ENCODE data around the gene BAHD1. TPM values are rescaled to one million over a fixed set of nuclear protein-coding genes. Genes with fewer than 3 reads are reported as not detected.

The BAHD1 gene
- total RNA-seq, 4 donors from 2014 or later = 12.3 to 25.5 (median 16.2) TPM

DNA sequence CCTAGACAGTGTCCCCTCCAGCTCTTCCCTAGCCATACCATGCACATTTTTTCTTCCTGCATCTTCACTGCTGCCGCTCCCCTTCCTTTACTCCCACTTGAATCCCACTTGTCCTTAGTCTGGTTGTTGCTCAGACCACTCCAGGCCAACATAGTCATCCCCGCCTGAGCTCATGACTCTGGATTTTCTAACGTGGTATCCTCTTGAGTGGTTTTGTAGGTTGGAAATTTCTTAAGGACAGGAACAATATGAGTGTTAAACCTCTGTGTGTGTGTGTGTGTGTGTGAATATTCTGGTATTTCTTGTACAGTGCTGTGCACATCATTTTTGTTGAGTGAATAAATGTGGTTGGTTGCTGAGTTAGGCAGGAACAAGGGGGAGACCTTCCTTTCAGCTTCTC is 3.1 kb downstream of the BAHD1 start:
- 73 to 76% methylated on average over 3 of the region's 3 CpGs for WGBS, 2 donors
- H3K9me3 ChIP-seq = no peaks in the 10 kb centered on the region

DNA sequence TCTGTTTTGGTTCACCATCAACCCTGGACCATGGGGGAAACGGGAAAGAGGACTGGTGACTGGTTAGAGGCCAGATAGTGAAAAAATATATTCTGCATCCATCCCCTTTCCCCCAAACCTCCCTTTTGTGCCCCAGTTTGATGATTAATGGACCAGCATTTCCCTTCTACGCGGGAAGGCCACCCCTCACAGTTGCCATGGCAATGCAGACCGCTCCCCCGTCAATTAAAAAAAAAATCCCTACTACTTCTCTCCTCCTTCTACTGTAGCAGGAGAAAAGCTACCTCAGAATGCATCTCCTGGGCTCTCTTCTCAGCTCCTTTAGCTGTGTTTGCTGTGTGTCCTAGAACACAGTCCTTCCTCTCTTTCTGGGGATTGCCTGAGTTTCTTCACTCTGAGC is 4.0 kb downstream of the BAHD1 start:
- Histone ChIP-seq H3K36me3 (no peaks in the 10 kb centered on the region), H3K4me1 (peaks cover 0 to 49% (median 21%) of the 10 kb centered on the region in 4 donors), H3K9me3 (no peaks in the 10 kb centered on the region), H3K4me3 (no peak overlapping the region), H3K27me3 (no peaks in the 10 kb centered on the region), H3K27ac (no peak overlapping the region)
- WGBS, 2 donors = 72 to 79% methylated on average over 5 of the region's 5 CpGs
- no peak for DNase-seq (ENCODE audit: low spot score in 2 of 2)
- TF ChIP-seq, protein P1, sequence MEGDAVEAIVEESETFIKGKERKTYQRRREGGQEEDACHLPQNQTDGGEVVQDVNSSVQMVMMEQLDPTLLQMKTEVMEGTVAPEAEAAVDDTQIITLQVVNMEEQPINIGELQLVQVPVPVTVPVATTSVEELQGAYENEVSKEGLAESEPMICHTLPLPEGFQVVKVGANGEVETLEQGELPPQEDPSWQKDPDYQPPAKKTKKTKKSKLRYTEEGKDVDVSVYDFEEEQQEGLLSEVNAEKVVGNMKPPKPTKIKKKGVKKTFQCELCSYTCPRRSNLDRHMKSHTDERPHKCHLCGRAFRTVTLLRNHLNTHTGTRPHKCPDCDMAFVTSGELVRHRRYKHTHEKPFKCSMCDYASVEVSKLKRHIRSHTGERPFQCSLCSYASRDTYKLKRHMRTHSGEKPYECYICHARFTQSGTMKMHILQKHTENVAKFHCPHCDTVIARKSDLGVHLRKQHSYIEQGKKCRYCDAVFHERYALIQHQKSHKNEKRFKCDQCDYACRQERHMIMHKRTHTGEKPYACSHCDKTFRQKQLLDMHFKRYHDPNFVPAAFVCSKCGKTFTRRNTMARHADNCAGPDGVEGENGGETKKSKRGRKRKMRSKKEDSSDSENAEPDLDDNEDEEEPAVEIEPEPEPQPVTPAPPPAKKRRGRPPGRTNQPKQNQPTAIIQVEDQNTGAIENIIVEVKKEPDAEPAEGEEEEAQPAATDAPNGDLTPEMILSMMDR (IDR thresholded peaks at IDR 0.05) = no peak

More for the DNA sequence above, 3.1 kb downstream of the BAHD1 start:
- no peak for TF ChIP-seq EP300 (IDR thresholded peaks at IDR 0.05)
- TF ChIP-seq, protein P1 (IDR thresholded peaks at IDR 0.05) = no peak
- no peak for DNase-seq (ENCODE audit: low spot score in 2 of 2)
- no peaks in the 10 kb centered on the region for H3K27me3 ChIP-seq
- no peak overlapping the region for H3K27ac ChIP-seq
- H3K4me3 ChIP-seq = no peak overlapping the region
- peaks cover 0 to 58% (median 23%) of the 10 kb centered on the region in 4 donors for H3K4me1 ChIP-seq
- H3K36me3 ChIP-seq = no peaks in the 10 kb centered on the region

DNA sequence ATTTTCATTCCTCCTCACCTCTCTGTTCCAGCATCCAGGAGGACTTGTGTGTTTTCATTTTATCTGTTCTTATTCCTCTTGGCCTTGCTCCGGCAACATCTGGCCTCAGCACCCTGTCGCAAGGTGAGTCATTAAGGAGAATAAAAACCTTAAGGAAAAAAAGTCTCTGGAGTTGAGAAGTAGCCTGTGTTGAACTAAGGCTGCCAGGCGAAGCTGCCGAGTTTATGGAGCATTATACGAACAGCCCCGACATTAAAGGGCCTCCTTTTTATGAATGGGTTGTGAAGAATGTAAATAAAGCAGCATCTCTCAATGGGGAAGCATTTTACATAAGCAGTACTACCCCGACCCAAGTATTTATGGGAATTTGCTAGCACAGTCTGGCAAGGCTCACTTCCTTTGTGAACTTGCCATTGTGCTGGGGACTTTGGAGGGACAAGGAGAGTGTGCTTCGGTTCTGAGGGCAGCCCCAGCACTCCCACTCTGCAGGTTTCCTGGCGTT is 4.7 kb downstream of the BAHD1 start:
- Histone ChIP-seq H3K27me3 (no peaks in the 10 kb centered on the region), H3K9me3 (no peaks in the 10 kb centered on the region), H3K36me3 (no peaks in the 10 kb centered on the region), H3K27ac (no peak overlapping the region), H3K4me3 (no peak overlapping the region), H3K4me1 (peaks cover 0 to 49% (median 16%) of the 10 kb centered on the region in 4 donors)
- no peak for TF ChIP-seq POLR2A (IDR thresholded peaks at IDR 0.05)
- no peak for TF ChIP-seq EP300 (IDR thresholded peaks at IDR 0.05)
- TF ChIP-seq, protein P1 (IDR thresholded peaks at IDR 0.05) = no peak
- no peak for DNase-seq (ENCODE audit: low spot score in 2 of 2)
- 40 to 41% methylated on average over 9 of the region's 9 CpGs for WGBS, 2 donors

DNA sequence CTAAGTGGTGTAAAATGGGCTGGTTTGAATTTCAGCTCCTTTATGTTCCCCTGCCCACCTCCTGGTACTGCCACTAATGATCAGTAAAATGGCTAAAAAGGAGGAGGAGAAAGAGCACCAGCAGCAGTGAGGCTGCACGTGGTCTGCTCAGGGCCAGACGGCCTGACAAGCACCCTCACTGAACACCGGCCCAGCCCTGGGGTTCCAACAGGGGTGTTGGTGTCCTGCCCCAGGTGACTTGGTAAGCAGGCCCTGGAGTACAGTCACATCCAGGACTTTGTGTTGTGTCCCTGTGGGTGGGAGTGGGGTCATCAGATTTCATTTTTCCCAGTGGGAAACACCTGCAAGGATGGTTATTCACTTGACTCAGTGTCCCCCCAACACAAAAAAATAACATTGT is 5.4 kb downstream of the BAHD1 start:
- Histone ChIP-seq H3K36me3 (no peaks in the 10 kb centered on the region), H3K27me3 (no peaks in the 10 kb centered on the region), H3K4me1 (peaks cover 0 to 51% (median 16%) of the 10 kb centered on the region in 4 donors), H3K9me3 (no peaks in the 10 kb centered on the region), H3K4me3 (no peak overlapping the region), H3K27ac (no peak overlapping the region)
- TF ChIP-seq POLR2A (IDR thresholded peaks at IDR 0.05) = no peak
- TF ChIP-seq EP300 (IDR thresholded peaks at IDR 0.05) = no peak
- TF ChIP-seq, protein P1 (IDR thresholded peaks at IDR 0.05) = no peak
- WGBS, 2 donors = 37 to 51% methylated on average over 3 of the region's 3 CpGs
- no peak for DNase-seq (ENCODE audit: low spot score in 2 of 2)

DNA sequence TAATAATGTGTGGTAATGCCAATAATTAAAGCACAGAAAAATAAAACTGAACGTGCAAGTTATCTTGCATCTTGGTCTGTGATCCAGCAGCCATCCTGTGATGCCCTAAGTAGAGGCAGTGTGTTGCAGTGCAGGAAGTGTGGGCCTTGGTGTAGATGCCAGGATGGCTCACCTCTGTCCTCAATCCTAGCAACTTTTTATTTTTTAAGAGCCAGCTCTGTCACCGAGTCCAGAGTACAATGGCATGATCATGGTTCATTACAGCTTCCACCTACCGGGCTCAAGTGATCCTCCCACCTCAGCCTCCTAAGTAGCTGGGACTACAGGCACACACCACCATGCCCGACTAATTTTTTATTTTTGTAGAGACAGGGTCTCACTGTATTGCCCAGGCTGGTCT is 7.6 kb downstream of the BAHD1 start:
- 92 to 94% methylated on average over 4 of the region's 4 CpGs for WGBS, 2 donors
- Histone ChIP-seq H3K4me1 (peaks cover 0 to 52% (median 19%) of the 10 kb centered on the region in 4 donors), H3K9me3 (no peaks in the 10 kb centered on the region), H3K36me3 (no peaks in the 10 kb centered on the region), H3K27ac (no peak overlapping the region), H3K4me3 (no peak overlapping the region), H3K27me3 (no peaks in the 10 kb centered on the region)
- no peak for DNase-seq (ENCODE audit: low spot score in 2 of 2)
- TF ChIP-seq POLR2A (IDR thresholded peaks at IDR 0.05) = no peak
- no peak for TF ChIP-seq EP300 (IDR thresholded peaks at IDR 0.05)
- TF ChIP-seq, protein P1 (IDR thresholded peaks at IDR 0.05) = no peak
